HG02642 (cell line): ENCODE results near the gene CHMP2B.
A peak's percentile ranks its signal among the peaks of the same experiment; 100 is the strongest.
"Not testable (repeated sequence)": the region's sequence is repeated elsewhere in the genome, so short reads cannot be mapped to it uniquely, and the experiment has no call there.

ENCODE experiments used
- ATAC-seq: cut with Tn5 transposase; IDR thresholded peaks from one replicate; pipeline ENCODE4 v1.9.1; 2021; ENCODE audit warnings: mild to moderate bottlenecking; ENCODE audit not compliant: unreplicated experiment, poor library complexity

The CHMP2B gene

GRCh38 chr3:87228316-87228715 lies 1.2 kb downstream of the CHMP2B start:
- ATAC-seq, result no peak

GRCh38 chr3:87229113-87229512 lies 2.0 kb downstream of the CHMP2B start:
- no peak for ATAC-seq

DNA sequence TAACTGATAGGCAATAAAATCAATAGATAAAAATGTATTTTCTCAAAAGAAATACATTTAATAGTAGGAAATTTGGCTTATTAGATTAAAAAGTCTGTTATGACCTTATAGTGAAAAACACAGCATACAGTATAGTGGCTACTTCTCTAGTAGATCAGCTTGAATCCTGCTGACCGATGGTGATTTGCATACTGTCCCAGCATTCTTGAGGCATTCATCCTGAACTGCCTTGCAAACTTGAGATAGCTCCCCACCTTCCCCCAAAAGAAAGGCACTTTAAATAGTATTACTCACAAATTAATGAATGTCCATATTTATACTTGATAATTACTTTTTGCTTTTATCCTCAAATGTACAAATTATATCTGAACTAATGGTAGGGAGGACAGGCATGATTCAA lies 6.7 kb downstream of the CHMP2B start:
- ATAC-seq, result no peak

- no peak for ATAC-seq
Observed at GRCh38 chr3:87236093-87236492, 9.0 kb downstream of the CHMP2B start.

- ATAC-seq, result no peak
Observed at GRCh38 chr3:87246662-87247429, 19.7 kb downstream of the CHMP2B start.

- no peak for ATAC-seq
Observed at GRCh38 chr3:87247430-87247773, 20.3 kb downstream of the CHMP2B start.

DNA sequence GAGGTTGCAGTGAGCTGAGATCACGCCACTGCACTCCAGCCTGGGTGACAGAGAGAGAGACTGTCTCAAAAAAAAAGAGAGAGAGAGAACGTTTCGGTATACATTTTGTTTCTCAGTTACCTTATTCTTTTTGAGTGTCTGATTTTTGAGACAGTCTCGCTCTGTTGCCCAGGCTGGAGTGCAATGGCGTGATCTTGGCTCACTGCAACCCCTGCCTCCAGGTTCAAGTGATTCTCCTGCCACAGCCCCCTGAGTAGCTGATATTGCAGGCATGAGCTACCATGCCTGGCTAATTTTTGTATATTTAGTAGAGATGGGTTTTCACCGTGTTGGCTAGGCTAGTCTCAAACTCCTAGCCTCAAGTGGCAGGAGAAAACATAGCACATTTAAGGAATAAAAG lies 21.1 kb downstream of the CHMP2B start:
- not testable (repeated sequence) for ATAC-seq

DNA sequence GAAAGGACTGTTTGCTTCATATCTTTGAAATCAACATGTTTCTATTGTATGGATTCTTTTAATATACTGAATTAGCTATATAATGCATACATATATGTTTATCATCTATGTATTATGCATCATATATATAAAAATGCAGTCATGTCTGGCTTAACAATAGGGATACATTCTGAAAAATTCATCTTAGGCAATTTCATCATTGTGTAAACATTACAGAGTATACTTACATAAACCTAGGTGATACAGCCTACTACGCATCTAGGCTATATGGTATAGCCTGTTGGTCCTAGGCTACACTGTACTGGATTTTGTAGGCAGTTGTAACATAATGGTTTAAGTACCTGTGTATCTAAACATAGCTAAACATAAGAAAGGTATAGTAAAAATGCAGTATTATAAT lies 21.7 kb downstream of the CHMP2B start:
- ATAC-seq, result no peak

DNA sequence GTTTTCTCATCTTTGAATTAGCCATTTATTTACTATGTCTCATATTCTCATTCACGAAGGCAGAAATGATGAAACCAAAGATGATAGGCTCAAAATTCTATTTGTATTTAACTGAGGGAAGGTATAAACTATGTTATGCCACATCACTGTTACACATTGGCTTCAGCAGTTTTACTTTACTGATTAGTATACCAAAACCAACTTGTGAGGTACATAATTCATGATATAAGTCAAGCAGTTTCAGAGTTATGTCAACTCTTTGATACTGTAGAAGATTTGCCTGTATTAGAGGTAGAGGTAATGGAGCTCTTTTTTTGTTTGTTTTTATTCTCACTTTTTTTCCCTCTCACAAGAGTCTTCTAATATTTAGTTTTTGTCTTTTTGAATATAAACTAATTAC lies 22.9 kb downstream of the CHMP2B start:
- ATAC-seq, result no peak

DNA sequence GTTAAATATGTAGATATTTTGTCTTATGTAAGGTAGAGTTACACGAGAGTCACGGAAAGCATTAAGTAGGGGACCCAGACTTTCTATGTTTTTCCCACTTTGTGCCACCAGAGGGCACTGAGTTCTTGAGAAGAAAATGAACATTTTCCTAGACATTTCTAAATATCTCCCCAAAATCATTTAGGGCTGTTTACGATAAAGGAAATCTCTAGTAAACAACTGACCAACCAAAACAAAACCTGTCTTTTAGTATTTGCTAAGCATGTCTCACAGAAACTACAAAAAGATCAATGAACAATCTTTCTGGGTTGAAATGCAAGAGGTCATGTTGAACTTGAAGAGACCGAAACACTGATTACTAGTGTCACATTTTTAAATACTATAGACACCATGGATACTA lies 33.2 kb downstream of the CHMP2B start:
- ATAC-seq, result peak; percentile 86

GRCh38 chr3:87261925-87262324 lies 34.8 kb downstream of the CHMP2B start:
- no peak for ATAC-seq

- ATAC-seq, result no peak
Observed at GRCh38 chr3:87267953-87268645, 41.0 kb downstream of the CHMP2B start.

DNA sequence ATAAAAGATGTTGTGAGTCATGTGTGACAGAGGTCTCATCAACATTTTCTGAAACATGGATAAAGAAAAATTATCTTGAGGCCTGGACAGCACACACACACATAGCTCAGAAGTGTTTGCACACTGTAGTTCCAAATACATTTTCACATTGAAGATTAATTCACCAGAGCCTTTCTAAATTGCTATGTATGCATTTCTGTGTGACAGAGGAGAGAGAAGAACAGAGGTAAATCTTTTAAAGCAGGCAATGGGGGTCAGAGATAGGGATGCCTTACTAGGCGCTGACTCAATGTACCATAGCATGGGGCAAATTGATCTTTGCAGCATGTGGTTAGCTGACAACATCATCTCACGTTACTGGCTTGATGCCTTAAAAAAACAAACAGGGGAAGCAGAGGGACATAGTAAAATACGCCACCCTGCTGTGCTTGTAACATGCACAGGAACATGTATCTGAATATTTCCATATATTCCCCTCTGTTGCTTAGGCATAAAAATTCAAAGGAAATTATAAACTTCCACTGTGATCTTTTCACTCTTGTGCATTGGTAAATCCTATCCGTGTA lies 41.6 kb downstream of the CHMP2B start:
- no peak for ATAC-seq

GRCh38 chr3:87269723-87270122 lies 42.6 kb downstream of the CHMP2B start:
- no peak for ATAC-seq

DNA sequence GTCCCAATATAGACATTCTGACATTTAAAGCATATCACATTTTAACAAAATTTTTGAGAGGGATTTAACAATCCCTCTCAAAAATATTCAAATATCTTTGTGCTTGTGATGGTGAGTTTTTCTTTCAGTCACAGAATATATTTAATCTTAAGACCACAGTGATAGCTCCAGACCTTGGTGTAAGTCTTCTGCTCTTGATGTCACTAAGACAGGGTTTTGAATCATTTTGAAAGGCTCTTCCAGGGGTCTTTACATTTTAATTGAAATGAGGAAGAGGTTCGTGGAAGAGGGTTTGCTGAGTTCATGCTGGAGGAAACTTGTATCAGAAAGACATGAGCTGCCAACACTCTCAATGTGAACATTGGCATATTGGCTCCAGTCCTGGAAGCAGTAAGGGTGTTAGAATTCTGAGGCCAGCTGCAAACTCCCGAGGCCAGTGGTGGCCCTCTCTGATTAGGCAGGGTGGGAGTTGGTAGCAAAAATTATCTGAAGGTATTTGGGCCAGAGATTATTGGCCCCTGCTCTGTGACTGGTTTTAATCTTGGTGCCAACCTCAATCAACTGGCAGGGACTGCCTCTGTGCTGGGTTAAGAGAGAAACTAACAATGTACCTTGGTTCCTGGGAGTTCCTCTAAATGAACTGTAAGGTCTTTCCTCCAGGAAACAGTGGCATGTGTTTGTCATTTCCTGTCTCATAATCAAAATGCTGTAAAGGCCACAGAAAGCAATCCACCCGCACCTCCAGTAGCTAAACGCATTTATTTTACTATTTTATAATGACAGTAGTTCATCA lies 44.0 kb downstream of the CHMP2B start:
- no peak for ATAC-seq

DNA sequence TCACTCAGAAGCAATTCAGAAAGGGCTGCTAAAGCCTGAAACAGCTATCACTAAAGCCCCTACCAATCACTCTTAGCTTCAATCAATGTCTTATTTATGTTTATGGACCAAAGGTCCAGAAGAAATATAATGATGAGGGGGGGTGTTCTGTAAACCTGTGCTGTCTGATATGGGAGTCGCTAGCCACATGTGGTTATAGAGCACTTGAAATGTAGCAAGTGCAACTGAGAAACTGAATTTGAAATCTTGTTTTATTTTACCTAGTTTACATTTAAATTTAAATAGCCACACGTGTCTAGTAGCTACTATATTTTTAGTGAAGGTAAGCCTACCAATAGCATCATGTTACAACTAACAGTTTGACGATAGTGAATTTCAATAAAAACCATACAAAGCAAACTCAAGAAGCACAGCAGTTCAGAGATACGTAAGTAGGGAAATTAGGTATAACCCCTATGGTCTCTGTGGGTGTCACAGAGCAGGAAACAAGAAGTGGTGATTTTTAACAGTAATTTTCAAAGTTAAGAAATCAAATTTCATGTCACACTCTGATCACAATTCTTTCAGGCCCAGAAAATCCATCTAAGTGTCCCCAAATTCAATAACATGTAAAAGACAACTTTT lies 45.7 kb downstream of the CHMP2B start:
- peak; percentile 89 for ATAC-seq

DNA sequence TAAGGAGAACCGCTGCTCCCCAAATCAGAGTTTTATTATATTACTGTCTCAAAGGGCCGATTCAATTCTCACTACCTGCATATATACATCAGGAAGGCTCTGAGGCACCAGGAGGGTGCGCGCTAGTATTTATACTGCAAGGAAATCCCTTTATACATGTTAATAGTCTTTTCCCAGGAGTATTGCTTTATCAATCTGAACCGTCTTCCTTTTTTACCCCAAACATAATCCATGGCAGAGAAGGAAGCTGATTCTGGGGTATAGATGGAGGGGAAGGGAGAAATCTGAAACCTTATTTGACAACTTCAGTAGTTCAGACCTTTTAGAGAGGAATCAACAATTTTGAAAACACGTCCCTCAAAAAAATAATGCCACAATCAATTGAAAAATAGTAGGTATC lies 49.4 kb downstream of the CHMP2B start, which contains the start of gene POU1F1:
POU1F1 (minus strand) TSS at position 101 of the 400 bp plus-strand sequence. CDS start 122 bp downstream, outside the sequence.
- ATAC-seq, result no peak

DNA sequence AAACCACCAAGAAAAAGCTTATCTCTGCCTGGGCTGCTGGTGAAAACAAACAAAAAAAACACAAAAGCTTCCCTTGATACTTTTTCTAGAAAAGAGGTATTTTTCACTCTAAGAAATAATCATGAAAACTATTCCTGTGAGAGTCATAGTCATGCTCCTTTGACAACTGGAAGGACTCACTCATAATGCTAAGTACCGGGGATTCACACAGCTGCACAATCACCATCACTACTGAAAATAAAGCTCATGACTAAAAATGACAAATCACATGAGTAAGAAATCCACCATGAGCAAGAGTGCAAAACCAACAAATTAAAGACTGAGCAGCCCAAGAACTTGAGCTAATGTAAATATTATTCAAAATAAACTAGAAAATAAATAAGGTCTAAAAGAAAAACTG lies 59.9 kb downstream of the CHMP2B start:
- no peak for ATAC-seq

DNA sequence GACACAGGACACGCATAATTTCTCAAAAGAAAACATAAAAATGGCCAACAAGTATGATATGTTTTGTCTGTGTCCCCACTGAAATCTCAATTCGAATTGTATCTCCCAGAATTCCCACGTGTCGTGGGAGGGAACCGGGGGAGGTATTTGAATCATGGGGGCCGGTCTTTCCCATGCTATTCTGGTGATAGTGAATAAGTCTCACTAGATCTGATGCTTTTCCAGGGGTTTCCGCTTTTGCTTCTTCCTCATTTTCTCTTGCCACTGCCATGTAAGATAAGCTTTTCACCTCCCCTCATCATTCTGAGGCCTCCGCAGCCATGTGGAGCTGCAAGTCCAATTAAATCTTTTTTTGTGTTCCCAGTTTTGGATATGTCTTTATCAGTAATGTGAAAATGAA lies 61.3 kb downstream of the CHMP2B start:
- ATAC-seq, result no peak

- peak; percentile 71 for ATAC-seq
Observed at GRCh38 chr3:87298111-87298718, 71.1 kb downstream of the CHMP2B start.
